GM21786 (cell line): ENCODE data around the gene TSSK6.
A peak's percentile ranks its signal among the peaks of the same experiment; 100 is the strongest.

ENCODE experiments used
- ATAC-seq: cut with Tn5 transposase; IDR thresholded peaks from one replicate; pipeline ENCODE4 v1.9.1; 2021; ENCODE audit not compliant: unreplicated experiment

Gene TSSK6

DNA sequence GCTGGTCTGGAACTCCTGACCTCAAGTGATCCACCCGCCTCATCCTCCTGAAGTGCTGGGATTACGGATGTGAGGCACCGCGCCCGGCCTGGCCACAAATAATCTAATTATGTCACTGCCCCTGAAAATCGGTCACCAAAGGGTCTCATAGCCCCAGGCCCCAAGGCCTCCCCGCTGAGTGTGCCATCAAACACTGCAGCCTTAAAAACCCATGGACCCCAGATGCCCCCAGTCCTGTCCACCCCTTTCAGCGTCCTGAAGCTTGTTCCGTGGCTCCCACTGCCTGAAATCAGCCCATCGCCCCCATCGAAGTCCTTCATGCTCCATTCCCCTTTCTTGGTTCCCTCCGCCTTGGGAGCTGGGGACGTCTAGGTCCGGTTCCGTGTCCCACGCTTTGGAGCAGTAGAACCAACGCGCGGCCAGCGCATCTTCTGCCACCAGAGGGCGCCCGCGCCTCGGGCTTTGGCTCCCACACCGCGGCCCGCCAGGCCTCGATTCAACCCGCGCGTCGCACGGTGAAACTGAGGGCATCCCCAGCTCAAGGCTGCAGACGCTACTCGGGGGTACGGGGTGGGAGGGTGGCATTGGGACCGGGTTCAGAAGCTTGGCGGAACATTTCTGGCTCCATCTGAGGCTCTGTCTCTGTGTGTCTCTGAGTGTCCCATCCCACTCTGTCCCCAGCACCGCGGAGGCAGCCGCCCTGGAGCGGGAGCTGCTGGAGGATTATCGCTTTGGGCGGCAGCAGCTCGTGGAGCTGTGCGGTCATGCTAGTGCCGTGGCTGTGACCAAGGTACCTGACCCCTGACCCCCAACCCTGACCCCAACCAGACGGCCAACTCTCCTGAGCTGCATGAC, 16.8 kb upstream of the TSSK6 start:
- ATAC-seq = no peak

DNA sequence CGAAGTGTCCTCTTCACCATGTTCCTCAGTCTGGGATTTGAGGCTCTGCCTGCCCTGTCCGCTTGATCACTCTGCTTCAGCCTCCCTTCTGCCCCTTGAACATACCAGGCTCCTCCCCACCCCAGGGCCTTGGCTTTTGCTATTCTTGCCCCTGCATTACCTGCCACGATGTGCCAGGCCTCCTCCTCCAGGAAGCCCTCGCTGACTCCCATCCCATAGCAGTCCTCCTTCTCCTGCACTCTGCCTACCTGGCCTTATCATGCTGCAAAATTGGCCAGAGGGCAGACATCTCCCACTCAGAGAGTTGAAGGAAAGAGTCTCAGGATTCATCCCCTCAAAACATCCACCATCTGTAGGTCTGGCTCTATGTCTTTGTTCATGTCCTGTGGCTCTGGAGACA, 15.5 kb upstream of the TSSK6 start:
- no peak for ATAC-seq

DNA sequence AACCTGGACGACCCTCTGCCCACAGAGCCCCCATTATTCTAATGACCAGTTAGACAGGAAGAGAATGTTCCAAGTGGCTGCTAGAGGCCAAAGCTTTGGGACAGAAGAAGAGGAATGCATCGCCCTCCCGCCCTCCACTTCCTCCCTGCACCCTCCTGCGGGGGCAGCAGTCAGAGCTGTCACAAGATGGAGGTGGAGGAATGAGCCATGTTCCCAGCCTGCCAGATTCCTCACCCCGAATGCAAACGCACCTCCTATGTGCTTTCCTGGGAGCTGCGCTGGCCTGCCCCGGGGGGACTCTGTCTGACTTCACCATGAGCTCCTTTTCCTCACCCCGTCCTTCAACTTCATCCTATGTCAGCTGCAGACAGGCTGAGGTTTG, 15.1 kb upstream of the TSSK6 start:
- ATAC-seq = no peak

DNA sequence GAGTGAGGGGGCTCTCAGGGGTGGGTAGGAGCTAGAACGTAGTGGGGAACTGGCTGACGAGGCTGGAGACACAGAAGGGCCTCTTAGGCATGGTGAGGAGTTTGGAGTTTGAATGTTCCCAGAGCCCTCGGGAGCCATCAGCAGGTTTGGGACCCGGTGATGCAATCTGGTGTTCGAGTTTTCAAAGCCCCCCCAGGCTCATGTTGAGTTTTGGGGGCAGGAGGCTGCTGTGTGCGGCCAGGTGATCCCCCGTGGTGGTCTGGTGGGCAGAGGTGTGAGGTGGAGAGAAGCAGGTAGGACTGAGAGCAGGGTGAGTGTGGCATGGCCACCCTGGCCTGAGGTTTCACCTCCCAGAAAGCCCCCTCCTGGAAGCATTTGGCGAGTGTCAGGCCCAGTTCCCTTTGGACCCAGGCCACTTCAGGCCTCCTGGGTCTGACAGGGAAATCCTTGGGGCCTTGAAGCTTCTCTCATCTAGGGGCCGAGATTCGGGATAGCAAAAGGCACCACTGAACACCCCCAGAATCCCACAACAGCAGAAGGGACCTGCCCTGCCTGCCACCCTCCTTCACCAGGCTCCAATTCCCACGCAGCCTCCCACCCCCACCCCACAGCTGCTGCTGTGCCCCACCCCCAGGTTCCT, 14.6 kb upstream of the TSSK6 start:
- ATAC-seq = no peak

DNA sequence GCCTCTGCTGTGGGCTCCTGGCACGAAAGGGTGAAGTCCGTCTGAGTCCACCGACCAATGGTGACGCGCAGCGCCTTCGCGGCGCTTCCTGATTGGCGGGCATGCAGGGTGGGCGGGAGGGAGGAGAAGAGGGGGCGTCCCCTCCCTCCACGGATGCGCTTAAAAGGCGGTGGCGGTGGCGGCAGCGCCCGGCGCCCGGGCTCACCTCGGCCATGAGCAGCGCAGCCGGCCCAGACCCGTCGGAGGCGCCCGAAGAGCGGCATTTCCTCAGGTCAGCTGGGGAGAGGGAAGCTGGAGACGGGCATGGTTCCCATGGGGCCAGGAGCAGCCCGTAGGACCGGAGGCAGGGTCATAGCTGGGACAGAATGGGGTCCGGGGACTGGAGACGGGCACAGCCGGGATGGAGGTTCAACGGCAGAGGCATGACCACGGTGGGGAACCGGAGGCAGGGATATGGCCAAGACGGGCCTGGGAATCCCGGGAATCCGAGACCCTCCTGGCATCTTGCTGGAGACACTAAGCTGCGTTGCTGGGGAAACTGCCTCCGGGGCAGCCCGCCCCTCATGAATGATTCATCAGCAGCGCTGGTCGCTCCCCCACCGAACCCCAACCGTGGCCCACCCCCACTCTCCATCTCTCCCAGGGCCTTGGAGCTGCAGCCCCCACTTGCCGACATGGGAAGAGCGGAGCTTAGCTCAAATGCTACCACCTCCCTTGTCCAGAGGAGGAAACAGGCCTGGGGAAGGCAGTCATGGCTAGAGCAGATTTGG, 13.6 kb upstream of the TSSK6 start, which contains the start of gene YJEFN3:
TSS of gene YJEFN3 (plus strand) at position 191 of the 770 bp plus-strand sequence. CDS start at position 213, 22 bp downstream.
- ATAC-seq = no peak

DNA sequence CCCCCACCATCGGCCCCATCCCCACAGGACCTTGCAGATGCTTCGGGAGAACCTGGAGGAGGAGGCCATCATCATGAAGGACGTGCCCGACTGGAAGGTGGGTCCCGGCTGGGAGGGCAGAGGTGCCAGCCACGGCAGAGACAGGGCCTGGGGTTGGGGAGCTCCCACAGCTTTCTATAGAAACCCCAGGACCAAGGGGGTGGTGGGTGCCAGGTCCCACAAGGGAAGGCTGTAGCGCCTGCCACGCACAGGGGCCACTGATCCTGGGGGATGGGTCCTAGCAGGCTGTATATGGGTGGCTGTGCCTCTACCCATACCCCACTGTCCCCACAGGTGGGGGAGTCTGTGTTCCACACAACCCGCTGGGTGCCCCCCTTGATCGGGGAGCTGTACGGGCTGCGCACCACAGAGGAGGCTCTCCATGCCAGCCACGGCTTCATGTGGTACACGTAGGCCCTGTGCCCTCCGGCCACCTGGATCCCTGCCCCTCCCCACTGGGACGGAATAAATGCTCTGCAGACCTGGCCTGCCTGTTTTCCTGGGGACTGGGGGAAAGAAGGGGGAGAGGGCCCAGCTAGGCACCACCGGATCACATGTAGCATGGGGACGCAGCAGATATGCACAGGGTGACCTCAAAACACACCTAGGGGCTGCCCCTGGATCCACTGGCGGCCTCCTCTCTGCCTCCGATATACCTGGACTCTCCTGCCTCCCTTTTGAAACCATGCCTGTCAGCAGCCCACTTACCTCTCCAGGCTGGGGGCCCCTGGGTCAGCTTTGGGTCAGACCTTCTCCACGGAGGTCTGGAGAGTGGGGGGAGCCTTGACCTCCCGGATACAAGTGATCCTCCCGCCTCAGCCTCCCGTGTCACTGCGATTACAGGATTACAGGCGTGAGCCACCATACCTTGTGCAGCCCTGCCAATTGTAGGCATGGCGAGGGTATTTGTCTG, 12.6 kb upstream of the TSSK6 start:
- ATAC-seq = no peak

DNA sequence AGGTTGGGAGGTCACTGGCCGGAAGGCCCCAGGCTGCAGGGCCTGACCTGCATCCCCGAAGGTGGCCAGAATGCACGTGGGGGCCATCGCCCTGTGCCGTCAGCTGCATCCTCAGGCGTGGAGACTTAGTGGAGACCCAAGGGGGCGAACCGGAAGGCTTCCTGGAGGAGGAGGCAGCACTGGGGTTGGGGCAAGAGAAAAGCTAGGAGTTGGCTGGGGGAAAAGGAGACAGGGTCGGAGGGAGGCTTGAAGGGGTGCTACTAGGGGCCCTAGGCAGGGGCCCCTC, 12.0 kb upstream of the TSSK6 start:
- ATAC-seq = no peak

DNA sequence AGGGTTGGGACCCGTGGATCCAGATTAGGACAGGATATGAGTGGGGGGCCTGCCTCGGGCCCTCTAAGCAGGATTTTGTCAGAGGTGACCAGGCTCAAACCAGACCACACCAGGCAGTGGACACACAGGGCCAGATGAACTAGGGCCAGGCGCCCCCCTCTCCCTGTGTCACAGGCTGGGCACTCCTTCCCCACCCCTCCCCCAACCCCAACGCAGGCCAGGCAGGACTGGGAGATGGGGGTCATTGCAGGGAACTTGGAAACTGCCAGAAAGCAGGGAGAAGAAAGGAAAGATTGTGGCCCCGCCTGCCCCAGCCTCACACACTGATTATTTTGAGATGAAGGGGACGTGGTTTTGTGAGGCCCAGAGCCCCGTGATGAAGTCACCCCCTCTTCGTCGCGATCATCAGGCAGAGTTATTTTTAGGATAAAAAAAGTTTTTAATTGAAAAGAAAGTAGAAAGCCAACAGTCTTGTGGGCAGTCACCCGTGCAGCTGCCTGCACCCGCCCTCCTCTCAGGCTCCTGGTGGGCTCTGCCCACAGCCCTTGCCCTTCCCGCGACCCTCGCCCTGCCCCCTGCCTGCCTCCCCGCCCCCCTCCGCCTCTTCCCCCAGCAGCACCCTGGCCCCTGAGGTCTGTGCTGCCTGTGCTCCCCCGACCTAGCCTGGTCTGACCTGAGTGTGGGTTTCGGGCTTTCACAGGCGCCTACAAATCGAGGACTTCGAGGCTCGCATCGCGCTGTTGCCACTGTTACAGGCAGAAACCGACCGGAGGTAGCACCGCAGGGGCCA, 11.4 kb upstream of the TSSK6 start:
- no peak for ATAC-seq

DNA sequence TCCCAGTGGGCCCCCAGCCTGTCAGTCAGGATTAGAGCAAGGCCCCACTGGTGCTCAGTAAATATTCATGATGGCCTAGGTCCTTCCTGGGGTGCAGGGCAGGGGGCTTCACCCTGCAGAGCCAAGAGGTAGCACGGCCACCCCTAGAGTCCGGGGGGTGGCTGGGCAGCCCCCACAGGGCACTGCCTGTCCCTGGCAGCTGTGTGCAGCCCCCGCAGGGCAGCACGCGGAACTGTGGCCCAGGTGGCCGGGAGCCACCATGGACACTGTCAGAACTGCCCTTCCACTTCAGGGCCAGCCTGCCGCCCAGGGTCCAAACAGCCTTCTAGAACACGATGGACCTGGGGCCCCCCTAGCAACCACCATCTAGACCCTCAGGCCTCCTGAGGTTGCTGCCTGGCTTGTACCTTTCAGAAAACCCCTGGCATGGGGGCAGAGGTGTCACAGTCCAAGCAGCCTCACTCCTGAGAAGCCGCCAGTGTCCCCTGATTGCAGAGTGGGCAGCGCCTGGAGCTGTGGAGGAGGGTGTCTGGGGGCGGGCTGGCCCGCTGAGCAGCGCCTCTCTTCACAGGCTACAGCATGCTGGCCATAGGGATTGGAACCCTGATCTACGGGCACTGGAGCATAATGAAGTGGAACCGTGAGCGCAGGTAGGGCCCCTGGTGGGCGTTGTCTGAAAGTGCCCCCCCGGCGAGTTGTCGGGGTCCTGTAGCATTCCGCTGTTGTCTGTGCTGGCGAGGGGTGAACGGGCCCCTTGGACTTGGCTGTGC, 10.4 kb upstream of the TSSK6 start:
- no peak for ATAC-seq

DNA sequence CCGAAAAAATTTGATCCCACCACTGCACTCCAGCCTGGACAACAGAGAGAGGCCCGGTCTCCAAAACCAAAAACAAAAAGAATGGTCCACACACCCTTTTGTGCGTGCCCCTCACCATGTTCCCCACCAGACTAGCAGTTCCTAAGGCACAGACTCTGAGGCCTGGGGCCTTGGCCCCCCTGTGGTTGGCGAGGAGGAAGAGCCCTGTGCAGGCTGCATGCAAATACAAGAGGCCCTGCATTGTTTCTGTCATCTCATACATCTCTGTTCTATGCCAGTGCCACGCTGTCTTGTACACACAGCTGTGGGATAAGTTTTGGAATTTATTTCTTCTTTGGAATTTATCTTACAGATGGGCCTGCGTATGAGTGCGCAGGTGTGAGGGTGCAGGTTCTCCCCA, 8.7 kb upstream of the TSSK6 start:
- ATAC-seq = no peak

DNA sequence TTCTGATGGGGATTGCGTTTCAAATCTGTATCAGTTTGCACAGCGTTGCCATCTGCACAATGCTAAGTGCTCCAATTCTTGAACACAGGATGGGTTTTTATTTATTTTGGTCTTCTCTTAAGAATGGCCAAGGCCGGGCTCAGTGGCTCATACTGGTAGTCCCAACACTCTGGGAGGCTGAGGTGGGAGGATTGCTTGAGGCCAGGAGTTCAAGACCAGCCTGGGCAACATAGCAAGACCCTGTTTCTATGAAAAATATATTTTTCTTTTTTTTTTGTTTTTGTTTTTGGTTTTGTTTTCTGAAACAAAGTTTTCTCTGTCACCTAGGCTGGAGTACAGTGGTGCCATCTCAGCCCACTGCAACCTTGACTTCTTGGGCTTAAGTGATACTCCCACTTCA, 7.8 kb upstream of the TSSK6 start:
- no peak for ATAC-seq

DNA sequence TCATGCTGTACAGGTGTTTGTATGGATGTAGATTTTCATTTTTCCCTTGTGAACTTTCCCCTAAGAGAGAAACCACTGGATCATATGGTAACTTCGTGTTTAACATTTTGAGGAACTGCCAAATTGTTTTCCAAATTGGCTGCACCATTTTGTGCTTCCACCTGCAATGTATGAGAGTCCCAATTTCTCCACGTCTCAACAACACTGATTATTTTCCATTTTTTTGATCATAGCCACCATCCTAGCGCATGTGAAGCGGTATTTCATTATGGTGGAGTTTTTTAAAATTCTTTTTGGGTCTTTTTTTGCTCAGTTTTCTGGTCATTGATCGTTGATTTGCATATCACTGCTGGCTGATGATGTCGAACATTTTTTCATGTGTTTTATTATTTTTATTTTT, 5.6 kb upstream of the TSSK6 start:
- no peak for ATAC-seq

DNA sequence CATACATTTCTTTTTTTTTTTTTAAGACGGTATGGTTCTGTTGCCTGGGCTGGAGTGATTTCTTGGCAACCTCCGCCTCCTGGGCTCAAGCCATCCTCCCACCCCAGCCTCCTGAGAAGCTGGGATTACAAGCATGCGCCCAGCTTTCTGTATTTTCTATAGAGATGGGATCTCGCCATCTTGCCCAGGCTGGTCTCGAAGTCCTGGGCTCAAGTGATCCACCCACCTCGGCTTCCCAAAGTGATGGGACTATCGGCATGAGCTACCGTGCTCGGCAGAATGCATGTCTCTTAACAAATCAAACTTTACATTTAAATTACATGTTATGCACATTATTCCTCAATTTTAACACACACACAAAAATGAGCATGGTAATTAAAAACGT, 1.9 kb upstream of the TSSK6 start:
- ATAC-seq = no peak

DNA sequence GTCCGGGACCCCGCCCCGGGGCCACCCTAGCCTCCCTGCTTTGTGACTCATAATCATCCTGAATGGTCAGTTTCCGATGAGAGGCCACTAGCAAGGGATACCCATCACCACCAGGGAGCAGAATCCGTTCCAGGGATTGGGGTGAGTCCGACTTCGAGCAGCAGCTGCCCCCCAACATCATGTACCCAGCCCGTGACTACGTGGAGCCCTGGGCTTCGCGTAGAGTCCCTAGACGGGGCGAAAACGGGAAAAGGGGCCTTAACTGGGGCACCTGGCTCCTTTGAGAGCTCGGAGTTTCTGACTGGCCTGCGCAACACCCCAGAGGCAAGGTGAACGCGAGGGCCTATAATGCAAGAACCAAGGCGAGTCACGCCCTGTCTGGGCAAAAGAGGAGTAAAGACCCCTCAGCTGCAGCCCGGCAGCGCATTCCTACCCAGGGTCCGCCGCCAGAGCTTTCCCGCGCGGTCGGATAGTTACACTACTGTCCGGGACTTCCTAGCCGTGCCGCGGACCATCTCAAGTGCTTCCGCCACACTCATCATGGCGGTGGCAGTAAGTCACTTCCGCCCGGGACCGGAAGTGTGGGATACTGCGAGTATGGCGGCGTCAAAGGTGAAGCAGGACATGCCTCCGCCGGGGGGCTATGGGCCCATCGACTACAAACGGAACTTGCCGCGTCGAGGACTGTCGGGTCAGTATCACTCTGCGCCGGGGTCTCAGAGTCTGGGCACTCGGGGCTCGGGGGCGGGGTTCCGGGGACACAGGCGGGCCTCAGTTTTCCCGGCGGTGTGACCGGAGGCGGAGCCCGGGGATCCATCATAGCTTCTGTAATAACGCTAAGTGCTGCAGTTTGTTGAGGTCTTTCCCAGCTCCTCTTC, 533 bp upstream of the TSSK6 start, which contains the start of gene NDUFA13:
TSS of gene NDUFA13 (plus strand) at position 584 of the 878 bp plus-strand sequence. CDS start at position 598, 14 bp downstream.
- peak; percentile 85 for ATAC-seq

DNA sequence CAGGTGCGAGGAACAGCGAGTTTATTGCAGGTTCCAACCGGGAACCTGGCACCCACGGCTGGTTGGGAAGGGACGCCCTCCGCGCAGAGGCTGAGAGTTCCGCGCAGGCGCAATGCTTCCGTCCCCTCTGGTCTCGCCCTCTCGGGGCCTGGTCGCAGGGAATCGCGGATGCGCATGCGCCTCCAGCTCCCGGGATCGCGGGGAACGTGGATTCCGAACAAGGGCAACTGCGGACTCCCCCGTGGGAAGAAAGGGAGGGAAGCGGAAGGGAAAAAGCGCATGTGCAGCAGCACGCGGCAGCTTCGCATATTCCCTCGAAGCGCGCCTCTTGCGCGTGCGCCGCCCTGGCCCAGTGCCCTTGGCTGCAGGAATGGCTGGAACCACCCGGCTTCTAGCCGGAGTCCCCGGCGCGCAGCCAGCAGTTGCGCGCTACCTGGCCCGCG, 1.1 kb downstream of the TSSK6 start:
- ATAC-seq = no peak

DNA sequence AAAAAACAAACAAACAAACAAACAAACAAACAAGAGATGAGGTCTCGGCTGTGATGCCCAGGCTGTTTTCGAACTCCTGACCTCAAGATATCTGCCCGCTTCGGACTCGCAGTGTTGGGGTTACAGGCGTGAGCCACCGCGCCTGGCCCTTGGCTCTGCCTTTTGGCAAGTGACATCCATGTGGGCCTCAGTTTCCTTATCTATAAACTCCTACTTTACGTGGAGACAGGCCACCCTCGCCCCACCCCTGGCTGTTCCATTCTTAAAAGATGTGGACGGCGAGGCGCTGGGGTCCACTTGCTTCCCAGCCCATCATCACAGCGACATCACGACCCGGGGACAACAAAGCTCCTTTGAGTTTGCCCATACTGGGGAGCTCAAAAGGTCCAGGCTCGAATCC, 1.7 kb downstream of the TSSK6 start:
- ATAC-seq = no peak

DNA sequence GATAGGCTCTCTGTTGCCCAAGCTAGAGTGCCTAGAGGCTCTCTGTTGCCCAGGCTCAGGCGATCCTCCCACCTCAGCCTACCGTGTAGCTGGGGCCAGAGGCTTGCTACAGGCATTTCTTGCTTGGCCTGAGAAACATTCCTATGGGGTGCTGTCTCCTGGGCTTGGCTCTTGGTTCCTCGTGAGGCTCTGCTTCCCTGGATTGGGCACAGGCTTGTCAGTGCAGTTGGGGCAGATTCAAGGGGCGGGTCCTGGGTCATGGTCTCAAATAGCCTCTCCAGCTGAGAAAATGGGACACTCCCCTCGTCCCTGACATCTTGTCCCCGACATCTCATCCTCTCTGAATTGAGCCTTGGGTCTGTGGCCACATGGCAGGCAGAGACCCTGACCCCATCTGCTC, 4.9 kb downstream of the TSSK6 start:
- ATAC-seq = no peak

DNA sequence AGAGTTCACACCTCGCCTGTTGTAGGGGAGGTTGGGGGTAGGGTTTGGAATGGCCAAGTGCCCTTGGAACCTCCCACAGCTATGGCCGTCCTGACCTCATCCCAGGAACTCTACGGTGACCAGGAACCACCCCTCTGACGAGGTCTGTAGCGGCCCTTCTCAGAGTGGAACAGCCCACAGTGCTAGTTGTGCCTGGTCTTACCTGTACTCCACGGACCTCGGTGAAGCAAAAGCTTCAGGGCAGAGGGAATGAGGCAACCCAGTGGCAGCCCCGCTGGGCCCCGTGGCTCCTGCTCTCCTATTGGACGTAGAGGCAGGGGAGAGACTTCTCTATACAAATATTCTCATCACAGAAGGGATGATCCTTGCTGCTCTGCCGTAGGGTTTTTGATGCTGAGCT, 7.1 kb downstream of the TSSK6 start:
- no peak for ATAC-seq
